ENCODE data around the gene CCDC197.

CCDC197 gene

DNA sequence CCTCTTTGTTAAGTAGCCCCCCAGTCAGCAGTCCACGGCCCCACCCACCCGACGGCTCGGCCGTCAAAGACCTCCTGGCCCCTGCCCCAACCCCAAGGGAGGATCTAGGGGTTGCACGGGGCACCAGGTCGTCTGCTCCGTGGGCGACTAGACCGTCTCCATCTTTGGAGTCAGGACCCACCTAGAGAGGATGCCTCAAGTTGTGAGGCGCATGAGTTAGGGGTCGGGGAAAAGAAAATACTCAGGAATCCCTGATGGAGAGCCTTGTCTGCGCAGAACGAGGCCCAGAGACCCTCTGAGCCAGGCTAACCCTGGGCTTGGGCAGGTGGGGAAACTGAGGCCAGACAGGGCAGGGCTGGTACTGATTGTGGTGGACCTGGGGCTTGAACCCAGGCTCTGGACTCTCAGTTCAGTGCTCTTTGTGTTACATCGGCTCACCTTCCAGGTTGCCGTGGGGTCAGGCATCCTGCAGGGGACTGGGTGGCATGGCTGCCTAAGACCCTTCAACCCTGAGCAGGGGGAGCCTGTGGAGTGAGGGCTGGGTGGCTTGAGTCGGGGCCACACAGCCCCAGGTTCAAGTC lies 29.9 kb downstream of the CCDC197 start:
- no peak for DNase-seq

DNA sequence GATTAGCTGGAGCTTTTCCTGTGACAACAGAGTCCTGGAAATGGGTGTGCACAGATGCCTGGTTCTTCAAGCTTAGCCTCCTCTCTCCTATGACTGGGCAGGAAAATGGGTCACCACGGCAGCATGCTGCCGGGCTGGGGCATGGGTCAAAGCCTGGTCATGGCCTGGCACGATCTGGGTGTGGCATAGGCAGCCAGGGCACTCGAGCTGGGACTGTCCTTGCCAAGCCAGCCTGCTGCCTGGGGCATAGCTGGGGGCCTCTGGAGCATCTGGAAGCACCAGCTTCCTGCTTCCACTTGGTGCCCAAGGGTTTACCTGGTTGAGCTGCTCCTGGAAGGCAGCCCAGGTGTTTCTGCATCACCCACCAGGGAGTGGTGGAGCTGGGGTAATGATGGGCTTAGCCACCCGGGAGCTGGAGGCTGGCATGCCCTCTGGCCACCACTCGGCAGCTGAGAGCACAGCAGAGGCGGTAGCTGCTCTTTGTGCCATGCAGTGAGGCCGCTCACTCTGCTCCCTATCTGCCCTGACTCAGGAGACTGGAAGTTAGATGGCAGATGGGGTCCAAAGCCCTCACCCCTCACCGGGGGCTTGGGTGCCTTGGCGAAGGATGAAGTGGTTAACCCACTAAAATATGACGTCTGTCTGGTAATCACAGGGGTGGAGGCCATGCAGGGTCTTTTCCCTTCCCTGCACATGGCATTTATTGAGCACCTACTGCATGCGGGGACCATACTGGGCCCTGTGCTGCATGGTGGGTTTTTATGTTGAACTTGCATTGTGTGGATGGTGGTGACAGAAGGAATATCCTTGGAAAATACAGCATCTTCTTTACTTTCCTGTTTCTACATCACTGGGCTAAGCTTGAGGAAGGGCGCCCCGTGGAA lies 30.7 kb downstream of the CCDC197 start:
- peak in 2 of 4 experiments; percentile 29 to 34 for DNase-seq

DNA sequence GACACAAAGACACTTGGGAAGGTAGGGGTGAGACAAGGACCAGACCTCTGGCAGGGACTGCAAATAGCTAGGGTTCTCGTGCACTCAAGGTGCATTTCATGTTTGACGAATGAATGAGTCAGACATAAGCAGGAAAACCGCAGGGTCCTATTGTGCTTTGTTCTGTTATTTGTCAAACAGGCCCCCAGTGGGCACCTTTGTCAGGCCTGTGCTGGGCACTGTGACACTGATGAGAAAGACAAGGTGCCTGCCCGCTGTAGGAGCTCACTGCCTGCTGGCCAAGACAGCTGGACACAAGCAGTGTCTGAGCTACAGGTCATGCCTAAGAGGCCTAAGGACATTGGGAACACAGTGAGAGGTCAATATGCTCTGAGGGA lies 31.3 kb downstream of the CCDC197 start:
- DNase-seq = no peak

DNA sequence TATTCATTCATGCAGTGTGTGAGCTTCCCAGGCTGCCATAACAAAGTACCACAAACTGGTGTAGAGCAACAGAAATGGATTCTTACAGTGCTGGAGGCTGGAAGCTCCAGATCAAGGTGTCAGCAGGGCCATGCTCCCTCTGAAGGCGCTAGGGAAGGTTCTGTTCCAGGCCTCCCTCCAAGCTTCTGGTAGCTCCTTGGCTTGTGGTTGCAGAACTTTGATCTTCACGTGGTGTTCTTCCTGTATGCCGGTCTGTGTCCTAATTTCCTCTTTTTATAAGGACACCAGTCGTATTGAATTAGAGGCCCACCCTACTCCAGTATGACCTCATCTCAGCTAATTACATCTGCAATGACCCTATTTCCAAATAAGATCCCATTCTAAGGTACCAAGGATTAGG lies 32.2 kb downstream of the CCDC197 start:
- peak; percentile 76 to 89 (median 82) for DNase-seq

DNA sequence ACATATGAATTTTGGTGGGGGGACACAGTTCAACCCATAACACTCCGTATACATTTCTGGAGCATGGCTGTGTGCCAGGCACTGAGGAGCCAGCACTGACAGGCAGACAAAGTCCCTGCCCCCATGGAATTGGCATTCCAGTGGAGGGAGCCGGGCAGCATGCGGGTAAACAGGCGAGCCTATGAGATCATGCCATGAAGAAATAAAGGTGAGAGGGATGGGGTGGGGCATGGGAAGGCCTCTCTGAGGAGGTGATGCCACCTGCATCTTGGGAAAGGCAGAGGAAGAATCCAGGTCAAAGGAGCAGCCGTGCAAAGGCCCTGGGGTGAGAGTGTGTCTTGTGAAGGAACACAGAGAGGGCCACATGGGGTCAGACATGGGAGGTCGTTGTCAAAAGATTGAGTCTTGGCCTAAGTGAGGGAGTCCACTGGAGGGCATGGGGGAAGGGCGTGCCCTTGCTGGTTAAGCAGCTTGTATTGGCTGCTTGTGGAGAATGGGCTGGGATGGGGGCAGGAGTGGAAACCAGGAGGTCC lies 32.6 kb downstream of the CCDC197 start:
- no peak for DNase-seq

DNA sequence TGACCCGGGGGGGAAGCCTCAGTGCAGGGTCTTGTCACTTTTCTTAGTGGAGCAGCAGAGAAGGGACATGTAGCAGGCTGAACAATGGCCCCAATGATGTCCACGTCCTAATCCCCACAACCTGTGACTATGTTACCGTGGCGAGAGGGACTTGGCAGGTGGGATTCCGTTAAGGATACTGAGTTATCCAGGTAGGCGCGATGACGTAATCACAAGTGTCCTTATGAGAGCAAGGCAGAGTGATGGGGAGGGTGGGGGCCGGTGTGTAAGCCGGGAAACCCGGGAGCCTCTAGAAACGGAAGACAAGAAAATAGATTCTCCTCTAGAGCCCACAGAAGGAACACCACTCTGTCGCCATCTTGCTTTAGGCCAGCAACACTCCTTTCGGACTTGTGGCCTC lies 33.5 kb downstream of the CCDC197 start:
- no peak for DNase-seq

DNA sequence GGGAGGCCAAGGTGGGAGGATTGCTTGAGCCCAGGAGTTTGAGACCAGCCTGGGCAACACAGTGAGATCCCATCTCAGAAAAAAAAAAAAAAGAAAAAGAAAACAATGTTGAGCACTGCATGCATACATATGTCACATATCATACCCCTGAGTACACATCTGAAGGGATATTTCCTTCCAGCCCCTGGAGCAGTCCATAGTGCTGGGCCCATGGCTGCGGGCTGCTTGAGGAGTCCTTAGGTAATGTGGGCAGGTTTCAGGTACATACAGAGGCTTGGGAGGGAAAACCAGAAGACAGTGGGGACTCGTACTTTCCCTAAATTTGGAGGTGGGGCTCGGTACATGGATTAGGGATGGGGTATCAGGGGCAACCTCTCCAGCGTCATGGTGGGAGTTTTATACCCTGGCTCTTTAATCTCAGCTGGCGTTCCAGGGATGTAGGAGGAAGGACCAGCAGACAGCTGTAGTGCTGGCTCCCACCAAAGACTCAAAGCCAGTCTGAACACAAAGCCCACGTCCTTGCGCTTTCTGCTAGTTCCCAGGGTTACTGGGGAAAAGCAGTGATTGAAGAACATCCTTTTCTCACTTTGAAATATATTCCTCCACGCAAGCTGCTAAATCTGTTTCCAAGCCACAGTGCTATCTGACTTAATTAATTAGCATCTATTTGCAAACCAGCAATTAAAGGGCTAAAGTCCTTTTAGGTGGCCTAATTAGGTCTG lies 34.2 kb downstream of the CCDC197 start:
- no peak for DNase-seq

DNA sequence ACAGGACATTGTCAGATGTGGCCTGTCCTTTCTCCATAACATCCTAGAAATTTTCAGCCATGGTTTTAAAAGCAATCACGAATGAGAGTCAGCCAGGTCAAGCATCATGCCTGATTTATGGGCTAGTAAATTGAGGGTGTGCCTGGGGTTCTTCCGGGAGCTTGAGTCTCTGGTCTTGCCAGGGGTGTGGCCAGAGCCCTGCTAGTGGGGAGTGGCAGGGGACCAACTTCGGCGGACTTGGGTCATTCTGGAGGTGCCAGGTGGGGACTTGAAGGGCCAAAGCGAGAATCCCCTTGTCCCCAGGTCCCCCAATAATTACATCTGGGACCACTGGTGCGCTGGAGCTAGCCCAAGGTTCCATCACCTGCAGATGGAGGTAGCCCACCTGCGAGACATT lies 34.8 kb downstream of the CCDC197 start:
- DNase-seq = no peak

DNA sequence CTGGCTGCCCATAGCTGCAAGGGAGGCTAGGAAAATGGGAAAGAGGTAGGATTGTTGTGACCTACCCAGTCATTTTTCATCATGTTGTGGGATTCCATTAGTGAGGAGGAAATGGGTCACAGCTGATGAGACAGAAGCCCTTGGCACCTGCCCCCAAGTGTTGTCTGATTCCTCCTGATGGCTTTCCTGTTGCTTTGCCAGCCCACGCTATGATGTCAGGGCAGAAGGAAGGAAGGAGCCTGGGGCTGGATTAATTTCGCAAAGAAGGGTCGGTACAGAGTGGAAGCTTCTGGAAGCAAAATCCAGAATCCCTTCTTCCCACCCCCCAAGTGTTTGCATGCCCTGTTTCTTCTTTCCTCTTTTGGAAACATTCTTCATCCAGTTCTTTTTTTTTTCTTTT lies 37.8 kb downstream of the CCDC197 start:
- DNase-seq = peak in 3 of 4 experiments; percentile 55 to 61 (median 60)

DNA sequence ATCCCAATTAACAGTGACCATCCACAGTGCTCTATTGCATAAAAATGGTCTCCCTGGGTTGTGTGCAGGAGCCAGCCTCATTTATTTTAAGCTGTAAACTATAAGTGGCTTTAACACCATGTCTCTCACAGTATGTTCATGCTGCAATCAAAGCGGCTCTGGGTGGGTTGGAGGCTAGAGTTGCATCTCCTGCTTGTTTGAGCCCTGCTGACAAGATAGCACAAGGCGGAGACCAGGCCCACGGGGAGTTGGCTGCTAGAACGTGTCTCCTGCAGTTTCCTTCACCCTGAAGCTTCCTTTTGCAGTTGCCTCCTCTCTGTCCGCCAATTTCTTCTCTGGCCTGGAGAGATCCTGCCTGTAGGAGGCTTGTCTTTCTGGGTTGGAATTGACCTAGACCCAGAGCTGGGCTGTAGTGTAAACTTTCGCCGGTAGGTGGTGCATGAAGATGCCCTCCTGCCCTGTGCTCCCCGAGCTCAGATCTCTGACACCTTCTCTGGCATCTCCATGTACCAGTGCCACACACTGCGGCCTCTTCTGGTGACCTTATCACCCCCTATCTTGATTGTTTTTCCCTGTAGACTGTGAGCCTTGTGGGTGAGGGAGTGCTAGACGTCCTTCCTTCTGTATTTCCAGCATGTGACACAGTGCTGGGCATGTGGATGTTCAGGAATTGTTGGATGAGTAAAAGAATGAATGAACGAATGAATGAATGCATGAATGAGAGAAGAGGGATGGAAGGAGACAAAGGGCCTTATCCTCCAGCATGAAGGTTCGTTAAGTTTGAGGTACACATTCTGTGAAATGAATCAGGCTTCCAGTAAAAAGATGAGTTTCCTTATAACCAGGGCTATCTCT lies 39.4 kb downstream of the CCDC197 start:
- peak; percentile 80 to 89 (median 84) for DNase-seq

DNA sequence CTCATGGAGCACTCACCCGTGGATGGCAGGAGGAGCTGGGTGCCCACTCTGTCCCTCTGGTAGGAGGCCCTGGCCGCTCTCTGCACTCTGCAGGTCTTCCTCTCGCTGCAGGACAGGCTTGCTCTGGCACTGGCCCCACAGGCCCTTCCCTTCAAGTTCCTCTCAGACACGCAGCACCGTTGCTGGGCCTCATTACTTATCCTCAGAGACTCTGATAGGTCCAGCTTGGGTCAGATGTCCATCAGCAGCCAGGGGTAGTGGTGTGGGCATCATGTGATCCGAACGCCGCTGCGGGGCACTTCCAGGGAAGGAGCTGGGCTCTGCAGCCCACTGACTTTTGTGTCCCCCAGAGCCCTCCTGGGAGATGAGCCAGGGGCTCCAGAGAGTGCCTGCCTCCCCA lies 40.9 kb downstream of the CCDC197 start:
- DNase-seq = no peak

DNA sequence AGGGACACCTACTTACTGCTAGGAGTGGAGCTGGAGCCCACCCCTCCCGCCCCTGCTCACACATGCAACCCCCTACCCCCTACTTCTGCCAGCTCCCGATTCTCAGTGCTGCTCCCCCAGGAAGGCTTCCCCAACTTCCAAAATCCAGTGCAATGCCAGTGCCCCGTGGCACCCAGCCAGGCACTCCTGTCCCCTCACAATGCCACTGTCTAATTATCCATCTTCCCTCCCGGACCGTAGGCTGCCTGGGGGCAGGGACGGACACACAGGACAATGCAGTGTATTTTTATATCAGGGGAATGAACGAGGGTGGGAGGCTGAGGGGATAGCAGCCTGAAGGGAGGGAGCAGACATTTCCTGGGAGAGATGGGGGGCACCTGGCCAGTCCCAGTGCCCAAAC lies 41.4 kb downstream of the CCDC197 start:
- DNase-seq = no peak

DNA sequence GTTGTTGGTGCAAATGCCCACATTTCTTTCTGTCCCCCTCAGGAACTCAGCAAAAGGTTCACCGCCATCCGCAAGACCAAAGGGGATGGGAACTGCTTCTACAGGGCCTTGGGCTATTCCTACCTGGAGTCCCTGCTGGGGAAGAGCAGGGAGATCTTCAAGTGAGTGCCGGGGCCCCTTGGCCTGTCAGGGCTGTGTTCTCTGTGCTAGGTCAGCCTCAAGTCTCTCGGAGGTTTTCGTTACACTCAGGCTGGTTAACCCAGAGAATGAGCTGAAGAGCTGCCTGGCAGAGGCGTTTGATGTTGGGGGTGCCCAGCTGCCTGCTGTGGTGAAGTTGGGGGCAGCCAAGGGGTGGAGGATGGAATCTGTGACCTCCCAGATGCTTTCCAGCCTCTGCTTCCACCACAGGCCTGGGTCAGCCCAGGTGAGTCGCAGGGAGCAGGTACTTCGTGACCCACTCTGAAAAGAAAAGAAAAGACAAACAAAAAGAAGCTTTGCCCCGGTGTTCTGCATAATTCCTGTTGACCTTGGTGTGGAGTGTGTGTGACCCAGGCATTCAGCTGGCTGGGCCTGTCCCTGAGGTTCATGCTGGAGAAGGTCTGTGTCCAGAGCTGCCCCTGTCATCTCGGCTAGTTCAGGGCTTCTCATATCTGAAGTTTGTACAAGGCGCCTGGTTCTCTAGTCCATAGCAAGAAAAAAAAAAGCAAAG lies 42.0 kb downstream of the CCDC197 start:
- no peak for DNase-seq

DNA sequence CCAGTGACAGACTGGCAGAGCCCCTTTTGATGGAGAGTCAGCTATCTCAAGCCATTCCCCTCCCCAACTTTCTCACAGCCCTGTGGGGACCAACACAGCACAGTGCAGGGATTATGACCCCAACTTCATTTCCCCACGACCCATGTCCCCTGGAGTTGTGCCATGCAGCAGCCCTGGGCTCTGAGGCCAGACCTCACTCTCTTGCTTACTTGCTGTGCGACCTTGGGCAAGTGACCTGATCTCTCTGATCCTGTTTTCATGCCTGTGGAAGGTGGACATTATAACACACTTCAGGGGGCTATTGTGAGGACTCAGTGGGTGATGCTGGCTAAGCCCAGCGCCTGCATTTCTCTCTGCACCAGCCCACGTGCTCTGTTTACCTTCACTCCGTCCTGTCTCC lies 43.1 kb downstream of the CCDC197 start:
- DNase-seq = no peak

DNA sequence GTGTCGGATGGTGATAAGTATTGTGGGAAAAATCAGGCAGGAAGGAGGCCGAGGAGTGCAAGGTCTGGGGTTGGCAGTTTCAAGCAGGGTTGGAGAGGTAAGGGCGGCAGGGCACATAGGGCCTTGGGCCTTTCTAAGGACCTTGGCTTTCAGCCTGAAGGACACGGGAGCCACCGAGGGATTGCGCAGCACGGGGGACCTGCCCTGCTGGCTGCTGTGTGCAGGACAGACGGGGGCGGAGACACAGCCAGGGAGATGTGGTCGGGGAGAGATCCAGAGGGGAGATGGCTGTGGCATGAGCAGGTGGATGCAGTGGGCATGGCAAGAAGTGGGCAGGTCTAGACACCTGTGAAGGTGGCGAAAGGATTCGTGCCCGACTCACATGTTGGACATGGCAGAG lies 43.7 kb downstream of the CCDC197 start:
- DNase-seq = no peak

DNA sequence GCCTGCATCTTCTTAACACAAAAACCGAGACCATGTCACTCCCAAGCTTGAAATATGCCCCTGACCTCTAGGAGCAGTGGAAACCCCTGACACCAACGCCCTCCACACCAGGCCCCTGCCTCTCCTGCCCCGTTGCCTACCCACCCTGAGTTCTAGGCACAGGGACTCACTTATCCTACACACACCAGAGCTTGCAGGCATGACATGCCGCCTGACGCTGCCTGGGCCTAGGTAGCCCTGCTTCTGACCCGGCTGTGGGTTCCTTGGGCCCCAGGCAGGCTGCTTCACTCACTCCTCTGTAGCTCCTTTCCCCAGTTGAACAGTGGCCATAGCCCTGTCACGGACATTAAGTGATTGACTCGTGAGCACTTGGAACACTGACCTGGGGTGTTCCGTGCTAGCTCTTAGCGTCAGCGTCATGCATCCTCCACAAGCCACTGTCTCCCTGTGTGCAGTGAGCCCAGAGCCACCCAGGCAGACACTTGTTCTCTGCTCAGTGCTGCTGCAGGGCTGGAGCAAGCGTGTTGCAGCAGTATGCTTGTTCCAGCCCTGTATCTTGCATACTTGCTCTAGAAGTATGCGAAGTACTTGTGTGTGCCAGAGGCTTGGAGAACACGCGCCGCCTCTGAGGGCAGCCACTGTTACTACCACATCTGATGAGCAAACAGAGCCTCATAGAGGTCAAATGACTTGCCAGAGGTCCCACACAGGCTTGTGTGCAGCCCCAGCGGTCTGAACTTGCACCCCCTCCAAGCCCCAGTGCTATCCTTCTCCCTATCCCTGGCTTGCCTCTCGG lies 44.6 kb downstream of the CCDC197 start:
- DNase-seq = no peak

DNA sequence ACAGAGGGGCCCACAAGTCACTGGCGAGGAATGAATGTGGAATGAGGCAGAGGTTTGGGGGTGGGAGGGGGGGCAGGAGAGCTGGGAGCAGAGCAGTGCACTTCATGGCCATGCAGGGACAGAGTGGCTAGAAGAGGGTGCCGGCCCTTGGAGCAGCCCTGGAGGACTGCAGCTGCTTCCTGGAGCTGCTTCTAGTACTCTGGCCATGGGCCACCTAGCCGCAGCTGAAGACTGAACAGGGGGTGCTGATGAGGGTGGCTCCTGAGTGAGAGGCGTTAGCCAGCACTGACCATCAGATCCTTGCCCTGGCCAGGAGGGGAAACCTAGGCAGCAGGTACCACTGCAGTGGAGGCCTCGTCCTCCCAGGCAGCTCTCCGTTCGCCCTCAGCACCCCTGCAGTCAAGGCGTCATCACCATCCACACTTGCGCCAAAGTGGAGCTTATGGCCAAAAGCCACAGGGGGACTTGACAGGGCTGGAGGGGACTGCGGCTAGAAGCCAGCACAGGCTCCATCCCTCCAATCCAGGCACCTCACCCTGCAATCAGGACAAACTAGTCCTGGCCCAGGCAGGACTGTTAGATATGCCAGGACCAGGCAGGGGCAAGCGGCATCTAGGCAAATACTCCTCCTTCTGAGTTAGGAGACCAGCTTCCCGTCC lies 45.5 kb downstream of the CCDC197 start:
- DNase-seq = no peak

DNA sequence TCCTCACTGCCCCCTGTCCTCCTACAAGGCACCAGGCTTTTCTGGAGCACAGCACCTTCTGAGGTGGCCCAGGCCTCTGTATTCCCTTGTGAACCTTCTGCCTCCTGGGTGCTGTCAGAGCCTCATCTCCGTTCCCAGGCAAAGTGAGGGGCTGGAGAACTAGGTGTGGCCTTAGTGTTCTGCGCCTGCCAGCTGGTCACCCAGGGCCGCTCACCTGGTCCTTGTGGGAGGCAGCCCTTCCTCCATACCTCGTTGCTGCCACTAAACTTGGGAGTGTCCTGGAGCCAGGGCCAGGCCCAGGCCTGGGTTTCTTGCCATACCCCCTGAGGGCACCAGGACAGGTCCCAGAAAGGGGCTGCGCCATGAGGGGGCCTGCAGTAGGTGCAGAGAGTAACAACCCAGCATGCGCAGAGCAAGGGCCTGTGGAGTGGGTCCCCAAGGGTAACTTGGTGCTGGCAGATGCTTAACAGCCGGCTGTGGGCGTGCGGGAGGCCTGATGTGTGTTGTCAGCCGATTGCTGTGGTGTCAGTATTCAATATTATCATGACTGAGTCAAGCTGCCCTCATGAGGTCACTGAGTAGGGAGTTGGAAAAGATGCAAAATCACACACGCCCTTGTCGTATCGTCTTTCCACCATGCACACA lies 46.1 kb downstream of the CCDC197 start:
- DNase-seq = no peak

DNA sequence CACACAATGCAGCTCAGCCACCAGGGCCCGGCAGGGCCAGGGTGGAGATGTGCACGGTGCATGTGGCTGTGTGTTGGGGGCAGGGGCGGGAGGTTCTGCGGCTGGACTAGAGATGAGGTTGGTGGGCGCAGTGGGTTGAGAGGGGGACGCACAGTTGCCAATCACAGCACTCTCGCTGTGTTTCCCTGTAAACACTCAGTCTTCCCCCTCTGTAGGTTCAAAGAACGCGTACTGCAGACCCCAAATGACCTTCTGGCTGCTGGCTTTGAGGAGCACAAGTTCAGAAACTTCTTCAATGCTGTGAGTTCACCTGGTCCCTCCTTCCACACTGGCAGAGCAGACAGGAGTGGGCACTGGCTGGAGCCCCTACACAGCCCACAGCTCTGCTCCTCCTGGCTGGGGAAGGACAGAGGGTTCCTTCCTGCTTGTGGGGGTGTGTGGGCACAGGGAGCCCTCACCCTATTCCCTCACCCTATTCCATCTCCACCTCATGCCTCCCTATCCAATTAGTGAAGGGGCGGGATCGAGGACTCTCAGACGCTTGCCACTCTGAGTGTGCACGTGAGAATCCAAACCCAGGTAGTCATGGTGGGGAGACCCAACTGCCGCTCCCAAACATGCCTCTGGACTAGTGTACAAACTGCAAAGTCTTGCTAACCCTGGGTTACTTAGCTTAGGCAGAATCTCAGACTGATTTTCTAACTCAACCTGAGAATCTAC lies 46.8 kb downstream of the CCDC197 start:
- no peak for DNase-seq
